Kasumi-1 (cell line): Measurements from ENCODE around the gene BCL2A1.
A peak's percentile ranks its signal among the peaks of the same experiment; 100 is the strongest.
"Not testable (repeated sequence)": the region's sequence is repeated elsewhere in the genome, so short reads cannot be mapped to it uniquely, and the experiment has no call there.

Source experiments
- DNase-seq, 2 experiments: peaks; one replicate each; lab custom pipeline; 2025; lab: John Stamatoyannopoulos, UW

BCL2A1 gene

DNA sequence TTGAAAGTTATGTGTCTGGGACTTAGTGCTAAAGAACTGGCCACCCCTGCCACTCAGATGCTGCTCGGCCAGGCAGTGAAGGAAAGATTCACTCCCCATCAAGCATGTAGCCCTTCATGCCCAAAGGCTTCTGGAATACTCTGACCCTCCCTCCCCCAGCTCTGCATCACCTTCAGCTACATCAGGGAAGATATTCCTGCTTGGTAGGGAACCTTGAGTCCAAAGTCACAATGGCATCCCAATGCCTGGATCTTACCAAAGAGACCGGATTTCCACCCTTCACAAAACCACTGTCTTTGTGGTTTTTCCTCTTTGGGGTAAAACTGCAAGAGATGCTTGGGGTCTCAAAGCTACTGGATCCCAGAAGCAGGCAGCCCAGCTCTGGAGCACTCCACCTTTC lies 18.2 kb upstream of the BCL2A1 start:
- DNase-seq = no peak

DNA sequence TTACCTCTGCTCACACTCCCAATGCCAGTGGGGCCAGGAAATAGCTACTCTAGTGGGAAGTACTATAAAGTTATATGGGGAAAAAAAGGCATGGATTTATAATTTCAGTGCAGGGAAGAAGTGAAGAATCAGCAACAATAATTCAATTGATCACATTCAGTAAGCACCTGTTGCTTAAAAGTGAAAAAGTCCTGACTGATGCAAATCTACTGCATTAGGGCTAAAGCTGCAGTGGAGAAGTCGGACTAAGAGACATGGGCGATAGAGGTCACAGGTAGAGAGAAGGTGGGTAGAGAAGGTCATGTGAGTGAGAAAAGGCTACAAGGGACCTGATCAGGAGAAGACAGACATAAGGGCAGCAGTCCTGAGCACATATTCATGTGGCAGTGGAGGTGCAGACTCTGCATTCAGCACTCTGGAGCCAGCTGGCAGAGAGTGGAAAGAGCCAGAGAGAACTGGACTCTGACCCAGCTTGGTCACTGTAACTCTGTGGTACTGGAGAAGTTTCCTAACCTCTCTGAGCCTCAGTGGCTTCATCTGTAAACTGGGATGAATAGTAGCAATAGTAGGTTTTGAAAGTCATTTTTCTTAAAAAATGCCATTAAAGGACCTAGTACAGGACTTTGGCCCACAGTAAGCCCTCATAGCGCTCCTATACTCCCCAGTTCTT lies 17.6 kb upstream of the BCL2A1 start:
- no peak for DNase-seq

DNA sequence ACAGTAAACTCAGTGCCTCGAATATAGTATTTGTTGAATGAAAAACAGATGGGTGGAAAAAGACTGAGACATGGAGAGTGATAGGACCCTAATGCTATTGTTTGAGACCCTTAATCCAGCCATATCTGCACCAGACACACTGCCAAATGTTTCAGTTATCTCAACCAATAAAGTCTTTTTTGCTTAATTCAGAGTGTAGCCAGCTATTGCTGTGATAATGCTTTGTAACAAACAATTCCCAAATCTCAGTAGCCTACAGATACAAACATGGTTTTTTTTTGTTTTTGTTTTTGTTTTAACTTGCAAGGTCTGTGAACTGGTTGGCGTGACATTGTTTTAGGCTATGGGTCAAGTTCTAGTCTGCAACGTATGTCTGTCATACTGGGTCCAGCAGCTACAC lies 17.0 kb upstream of the BCL2A1 start:
- no peak for DNase-seq

DNA sequence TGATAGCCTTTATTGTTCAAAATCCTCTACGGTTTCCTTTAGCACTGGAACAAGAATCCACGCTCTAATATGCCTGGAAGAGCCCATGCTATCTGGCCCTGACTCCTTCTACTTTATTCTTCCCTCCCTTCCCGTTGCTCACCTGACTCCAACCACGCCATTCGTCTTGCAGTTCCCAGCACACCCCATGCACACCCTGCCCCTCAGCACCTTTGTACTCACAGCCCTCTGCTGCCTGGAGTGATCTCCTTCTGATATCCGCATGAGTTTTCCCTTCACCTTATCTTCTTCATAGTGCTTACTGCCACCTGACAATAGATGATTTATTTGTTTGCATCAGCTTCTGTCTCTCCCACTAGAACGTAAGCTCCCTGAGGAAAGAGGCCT lies 16.6 kb upstream of the BCL2A1 start:
- DNase-seq = no peak

DNA sequence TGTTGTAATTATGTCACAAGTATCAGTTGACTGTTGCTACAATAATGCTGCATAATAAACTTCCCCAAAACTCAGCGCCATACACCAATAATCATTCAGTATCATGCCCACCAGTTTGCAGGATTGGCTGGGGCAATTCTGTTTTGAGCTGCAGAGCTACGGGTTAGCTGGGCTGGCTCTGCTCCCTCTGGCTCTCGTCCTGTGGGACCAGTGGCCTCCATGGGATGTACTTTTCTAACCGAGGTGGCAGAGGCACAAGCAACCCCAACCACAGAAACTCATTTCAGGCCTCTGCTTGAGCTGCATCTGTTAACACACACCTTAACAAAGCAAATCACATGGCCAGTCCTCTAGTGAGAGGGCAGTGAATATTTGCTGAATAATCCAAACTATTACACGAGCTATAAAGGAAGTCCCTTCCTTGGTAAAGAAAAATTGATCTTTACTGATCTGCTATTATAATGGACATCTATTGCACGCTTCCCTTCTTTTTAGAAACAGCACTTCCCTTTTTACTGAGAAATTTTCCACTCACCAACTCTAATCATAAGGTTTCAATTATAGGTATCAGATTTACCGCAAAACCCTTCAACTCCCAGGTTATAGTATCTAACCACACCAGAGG lies 10.9 kb upstream of the BCL2A1 start:
- DNase-seq = peak; percentile 10 to 19

DNA sequence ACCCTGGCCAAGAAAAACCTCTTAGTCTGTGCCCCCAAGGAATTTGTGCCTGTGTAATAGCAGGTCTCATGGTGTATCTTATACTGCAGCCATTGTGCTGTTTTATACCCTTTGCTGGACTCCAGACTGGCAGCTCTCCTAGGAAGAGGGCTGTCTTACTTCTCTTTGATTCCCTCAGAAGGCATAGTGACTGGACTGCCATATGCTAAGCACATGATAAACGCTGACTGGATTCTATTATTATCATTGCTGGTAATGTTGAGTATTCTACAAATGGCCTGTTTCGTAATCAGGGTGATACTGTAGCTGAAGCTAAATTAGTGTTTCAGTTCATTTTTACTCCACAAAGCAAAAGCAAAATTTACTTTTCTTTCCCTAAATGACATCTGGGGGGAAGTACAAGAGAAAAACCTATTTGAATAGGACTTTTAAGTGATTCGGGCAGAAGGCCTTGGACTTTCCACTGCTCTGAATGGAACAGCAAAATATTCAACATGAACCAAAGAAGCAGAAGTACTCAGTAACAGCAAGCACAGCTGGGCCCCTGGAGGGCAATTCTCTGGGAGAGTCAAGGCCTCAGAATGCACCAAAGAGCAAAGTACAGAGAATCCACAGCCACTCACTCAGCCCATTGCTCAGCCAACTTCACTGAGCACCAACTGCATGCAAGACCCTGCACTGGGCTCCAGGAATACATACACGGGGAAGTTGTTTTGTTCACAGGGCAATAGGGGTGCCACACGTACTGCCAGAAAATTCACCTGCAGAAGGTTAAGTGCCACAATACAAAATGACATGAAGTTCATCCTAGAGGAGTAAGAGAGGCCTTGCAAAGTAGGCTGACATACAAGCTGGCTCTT lies 7.9 kb upstream of the BCL2A1 start:
- DNase-seq = peak; percentile 73 to 76

DNA sequence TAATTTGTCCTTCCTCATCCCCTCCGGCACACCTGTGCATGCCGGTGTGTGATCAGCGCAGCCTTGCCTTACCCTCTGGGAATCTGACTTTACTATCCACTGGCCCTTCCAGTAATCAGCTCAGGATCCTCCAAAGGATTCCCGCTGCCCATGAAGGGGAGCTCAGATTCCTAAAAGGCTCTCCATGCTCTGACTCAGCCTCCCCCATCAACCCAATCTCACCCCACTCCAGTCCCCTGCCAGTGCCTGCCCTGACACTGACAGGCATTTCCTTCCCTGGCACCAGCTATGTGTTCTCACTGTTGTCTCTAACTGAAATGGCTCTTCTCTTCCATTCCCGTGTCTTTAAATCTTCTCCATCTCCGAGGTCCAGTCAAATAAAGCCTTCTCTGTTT lies 7.3 kb upstream of the BCL2A1 start:
- DNase-seq = no peak

DNA sequence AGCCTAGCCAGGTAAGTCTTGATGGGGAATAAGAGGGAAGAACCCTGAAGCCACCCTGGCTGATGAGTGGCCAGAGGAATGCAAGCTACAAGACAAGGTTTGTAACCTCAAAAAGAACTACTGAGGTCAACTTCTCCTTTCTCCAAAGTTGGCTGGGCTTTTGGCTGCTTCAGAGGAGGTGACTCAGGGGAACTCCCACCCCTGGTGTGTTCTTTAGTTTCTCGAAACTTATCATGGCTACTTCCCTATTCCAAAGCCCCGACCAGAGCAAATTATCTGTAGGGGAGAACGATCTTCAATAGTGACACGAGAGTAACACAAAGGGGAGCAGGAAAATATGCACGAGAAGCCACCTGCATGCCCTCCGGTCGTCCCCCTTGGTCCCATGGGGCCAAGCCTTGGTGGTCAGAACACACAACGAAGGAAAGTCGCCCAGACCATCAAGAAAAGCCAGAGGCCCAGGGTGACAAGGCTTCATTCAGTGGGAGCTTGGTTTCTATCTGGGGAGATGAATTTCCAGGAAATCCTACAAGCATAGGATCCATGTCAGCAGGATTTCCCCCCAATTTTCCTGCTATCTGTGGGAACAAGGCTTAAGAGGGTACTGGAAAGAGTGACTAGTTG lies 6.5 kb upstream of the BCL2A1 start:
- DNase-seq = peak; percentile 95

DNA sequence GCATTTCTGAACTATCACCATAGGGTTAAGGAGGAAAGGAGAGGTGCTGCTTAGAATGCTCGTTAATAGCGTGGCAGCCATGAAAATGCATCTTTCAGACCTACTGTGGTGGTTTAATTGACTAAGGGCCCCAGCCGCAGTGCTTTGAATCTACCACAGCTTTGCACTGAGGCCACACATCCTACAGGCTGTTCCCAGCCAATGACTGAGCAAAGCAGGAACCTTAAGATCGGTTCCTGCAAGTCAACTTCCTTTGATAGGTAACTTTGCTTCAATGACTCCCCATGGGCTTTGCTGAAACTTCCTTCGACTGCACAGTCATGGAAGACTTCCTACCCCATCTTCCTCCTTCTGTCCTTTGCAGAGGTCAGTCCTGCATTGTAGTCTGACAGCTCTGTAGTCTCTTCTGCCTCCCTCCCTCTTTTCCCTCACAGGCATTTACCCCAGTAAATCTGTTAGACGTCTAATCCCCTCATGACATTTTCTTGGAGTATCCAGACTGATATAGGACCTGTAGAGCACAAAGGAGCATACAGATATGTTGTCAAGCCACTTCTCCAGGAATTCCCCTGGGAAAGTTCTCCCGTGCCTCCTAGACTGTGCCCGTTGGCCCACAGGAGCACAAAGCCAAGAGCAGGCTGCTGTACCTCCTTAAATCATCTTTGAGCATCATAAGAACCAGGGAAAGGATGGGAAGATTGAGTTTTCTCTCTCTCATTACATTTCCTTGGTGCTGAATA lies 2.6 kb upstream of the BCL2A1 start:
- DNase-seq = no peak

DNA sequence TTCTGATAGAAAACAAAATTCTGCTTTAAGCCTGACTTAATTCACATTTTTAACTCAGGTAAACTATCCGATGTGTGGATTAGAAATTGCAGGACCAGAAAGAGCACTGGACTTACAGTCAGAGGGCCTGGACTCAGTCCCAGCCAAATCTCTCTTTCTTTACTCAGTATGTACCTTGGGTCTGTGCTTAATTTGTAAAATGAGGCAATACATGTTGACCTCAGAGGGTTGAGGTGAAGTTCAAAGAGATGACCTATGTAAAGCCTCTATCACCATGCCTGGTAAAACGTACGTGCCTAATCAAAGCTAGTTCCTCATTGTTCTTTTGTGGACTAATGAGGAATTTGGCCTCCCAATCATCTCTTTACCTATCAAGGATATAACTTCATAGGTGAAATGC lies 1.9 kb upstream of the BCL2A1 start:
- no peak for DNase-seq

DNA sequence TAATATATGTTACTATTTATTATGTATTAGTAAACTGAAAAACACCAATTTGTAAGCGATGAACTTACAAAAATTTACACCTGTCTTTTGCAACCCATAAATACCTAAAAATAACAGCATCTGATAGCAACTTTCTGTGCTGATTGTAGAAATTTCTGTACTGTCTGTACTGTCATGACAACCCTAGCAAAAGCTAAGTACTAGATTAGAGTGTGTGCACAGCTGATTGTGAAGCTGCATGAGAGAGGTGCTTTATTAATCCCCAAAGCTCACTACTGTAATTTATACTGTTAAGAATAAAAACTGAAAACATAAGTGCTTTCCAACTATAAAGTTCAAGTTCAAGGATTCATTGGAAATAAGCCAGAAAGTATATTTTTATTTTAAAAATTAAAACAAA lies 815 bp downstream of the BCL2A1 start:
- no peak for DNase-seq

DNA sequence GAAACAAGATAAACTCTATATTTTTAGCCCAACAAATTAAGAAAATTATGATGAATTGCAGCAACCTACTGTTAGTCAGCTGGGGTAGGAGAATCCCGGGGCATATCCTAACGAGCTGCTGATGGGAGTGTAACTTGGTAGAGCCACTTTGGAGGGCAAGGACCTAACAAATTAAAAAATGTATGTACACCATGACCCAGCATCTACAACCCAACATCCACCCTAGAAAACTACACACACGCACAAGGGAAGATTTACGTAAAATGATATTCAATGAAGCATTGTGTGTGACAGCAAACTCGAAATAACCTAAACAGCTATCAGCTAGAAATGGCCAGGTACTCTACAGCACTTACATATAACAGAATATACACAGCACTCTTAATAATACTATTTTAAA lies 1.9 kb downstream of the BCL2A1 start:
- no peak for DNase-seq

DNA sequence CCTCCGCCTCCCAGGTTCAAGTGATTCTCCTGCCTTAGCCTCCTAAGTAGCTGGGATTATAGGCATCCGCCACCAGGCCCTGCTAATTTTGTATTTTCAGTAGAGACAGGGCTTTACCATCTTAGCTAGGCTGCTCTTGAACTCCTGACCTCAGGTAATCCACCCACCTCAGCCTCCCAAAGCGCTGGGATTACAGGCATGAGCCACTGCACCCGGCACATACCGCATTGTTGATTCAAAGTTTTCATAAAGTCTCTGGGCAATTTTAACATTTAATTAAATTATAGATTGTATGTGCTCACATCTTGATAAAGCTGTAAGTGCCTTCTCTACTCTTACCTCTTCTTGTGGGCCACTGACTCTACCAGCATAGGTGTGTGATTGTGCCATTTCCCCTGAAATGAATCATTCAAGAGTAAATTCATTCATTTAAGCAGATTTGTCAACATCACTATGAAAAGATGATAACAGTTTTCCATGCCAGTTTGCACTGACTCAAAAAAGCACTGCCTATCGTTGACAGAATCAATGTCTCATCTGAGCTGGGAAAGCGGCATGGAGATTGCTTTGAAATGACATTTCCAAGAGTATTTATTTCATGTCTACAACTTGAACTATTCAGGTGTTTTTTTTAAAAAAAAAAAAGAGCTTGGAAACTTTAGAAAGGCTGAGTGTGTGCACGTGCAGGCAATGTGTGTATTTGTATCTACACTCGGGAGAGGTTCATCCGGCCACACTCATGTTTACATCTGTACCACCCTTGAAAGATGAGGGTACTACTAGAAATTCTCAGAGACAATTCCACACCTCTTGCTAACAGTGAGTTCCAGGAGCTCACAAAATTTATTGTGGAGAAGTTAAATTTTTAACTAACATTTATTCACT lies 3.5 kb downstream of the BCL2A1 start:
- DNase-seq = no peak

DNA sequence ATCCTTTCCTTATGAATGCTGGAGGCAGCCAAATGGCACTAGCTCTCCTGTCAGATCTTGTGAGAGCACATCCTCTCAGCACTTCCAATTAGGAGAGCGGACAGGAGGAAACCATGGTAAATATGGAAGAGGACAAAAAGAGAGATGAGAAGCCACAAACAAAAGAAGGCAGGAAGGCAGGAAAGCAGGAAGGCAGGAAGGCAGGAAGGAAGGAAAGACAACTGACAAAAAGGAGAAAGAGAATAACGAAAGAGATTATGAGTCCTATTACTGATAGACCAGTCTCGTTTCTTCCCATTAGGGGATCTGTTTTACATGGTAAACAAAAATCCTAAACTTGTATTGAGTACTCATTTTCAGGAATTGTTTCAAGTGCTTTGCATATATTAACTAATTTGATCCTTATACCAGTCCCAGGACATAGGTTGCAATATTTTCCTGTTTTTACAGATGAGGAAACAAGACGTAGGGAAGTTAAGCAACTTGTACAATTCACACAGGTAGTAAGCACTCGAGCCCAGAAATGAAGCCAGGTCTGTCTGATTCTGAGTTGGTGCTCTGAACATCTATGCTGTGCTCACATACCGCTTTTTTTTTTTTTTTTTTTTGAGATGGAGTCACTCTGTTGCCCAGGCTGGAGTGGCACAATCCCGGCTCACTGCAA lies 4.2 kb downstream of the BCL2A1 start:
- DNase-seq = no peak

DNA sequence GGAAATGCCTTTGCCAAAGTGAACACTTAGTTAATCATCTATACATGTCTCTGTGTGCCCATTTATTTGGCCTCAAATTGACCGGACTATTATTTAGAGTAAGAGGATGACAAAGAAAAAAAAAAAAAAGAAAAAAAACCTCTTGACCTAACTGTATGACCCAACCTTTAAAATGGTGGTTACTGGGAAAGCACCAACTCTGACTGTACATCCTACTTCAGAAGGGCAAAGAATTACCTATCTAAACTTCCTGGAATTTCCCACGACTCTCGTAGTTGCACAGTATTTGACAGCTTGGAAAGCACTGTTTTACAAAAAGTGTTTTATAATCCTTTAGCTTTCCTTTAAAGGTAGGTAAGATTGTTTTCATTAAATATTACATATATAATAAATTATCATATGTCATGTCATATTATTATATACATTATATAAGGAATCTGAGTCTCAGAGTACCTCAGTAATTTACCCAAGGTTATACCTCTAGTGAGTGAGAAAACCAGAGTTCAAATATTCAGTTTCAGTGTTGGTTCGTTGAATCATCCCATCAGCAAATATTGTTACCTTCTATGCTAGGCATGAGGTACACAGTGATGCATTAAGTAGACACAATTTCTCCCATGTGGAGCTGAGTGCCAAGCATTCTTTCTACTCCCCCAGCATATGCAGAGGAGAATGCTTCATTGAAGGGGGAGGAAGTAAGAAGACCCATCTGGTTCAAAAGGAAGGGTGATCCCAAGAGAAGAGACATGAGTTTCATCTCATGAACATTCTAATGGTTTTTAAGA lies 5.0 kb downstream of the BCL2A1 start:
- no peak for DNase-seq

DNA sequence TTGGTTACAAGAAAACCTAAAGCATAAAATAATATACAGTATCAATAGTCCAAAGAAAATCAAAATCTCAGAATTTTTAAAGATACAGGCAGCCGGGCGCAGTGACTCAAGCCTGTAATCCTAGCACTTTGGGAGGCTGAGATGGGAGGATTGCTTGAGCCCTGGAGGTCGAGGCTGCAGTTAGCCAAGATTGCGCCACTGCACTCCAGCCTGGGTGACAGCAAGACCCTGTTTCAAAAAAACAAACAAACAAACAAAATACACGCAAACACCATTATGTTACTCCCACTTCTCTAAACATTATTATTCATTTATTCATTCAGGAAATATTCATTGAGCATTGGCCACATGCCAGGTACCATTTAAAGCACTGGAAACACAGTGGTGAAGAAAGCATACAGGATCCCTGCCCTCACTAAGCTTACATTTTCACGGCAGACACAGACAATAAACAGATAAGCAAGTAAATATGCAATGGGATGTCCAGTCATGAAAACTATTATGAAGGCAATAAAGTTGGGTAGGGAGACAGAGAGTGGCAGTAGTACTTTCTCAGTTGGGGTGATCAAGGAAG lies 6.7 kb downstream of the BCL2A1 start:
- no peak for DNase-seq

DNA sequence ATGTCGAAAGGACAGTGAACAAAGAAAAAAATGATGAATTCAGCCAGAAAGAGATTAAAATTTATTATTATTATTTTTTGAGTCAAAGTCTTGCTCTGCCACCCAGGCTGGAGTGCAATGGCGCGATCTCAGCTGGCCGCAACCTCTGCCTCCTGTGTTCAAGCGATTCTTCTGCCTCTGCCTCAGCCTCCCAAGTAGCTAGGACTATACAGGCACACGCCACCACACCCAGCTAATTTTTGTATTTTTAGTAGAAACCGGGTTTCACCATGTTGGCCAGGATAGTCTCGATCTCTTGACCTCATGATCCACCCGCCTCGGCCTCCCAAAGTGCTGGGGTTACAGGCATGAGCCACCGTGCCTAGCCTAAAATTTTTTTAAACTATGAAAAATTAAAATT lies 8.1 kb downstream of the BCL2A1 start:
- not testable (repeated sequence) for DNase-seq

DNA sequence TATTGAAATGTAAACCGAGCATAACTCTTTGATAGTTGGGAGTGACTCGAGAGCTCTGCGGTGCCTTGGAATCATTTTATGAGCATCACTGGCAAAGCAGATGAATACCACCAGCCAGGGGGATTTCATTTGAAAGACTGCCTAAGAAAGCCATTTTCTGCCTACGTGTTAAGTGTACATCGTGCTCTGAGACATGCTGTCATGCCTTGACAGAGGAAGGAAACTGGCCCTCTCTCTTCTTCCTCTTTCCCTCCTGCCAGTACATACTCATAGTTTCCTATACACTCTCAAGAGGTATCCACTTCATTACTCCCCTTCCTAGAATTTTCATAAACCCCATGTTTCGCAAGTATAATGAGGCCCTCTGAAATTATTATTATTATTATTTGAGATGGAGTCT lies 8.8 kb downstream of the BCL2A1 start:
- peak; percentile 69 to 74 for DNase-seq

DNA sequence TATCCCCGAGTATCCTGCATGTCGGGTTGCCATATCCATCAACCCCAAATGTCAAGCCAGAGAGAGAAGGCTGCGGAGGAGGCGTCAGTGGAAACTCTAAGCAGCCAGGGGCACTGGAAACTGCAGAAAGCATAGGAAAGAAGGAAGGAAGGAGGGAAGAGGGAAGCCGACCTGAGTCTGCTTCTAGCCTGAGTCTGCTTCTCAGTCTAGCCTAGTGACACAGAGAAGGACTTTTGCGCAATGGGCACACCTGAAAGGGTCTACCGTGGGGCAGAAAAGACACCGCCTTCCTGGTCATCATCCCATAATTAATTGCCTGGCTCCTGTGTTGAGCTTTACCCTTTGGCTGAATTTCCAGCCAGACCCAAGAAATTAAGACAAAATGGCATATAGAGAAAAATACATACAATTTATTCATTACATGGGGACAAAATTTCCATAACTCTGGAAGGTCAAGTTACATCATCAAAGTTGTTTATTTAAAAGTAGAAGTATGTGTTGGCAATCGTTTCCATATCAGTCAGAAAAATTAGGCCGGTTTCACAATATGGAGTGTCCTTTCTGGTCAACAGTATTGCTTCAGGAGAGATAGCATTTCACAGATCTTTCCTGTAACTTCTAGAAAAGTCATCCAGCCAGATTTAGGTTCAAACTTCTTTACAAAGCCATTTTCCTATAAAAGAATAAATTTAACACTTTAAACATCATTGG lies 10.3 kb downstream of the BCL2A1 start:
- no peak for DNase-seq
